HEK293T (cell line): Measurements from ENCODE around the gene NPLOC4.

Source experiments
- CTCF ChIA-PET: fragments of 350-600 bp; formaldehyde crosslinking; extraction: SDS; loops from one replicate; lab custom pipeline; 2021; ENCODE audit warnings: antibody characterized with exemption, inconsistent platforms; lab: Yijun Ruan, JAX
- POLR2A ChIA-PET: fragments of 350-600 bp; formaldehyde crosslinking; extraction: SDS; loops from one replicate; lab custom pipeline; 2020; ENCODE audit warnings: antibody characterized with exemption, inconsistent platforms; lab: Yijun Ruan, JAX
- DNase-seq: peaks from one replicate; pipeline ENCODE4 v3.0.0; 2012; ENCODE audit warnings: mixed read lengths; ENCODE audit errors: extremely low spot score
- ARNT ChIP-seq: fragments of 450-650 bp; IDR thresholded peaks from 2 replicates; pipeline ENCODE4 v1.6.1; 2017; ENCODE audit warnings: mild to moderate bottlenecking
- BHLHE40 ChIP-seq: fragments of 450-650 bp; IDR thresholded peaks from 2 replicates; pipeline ENCODE4 v1.6.1; 2016; ENCODE audit warnings: mild to moderate bottlenecking, moderate library complexity, borderline replicate concordance
- CTBP1 ChIP-seq: fragments of 450-650 bp; IDR thresholded peaks from 2 replicates; pipeline ENCODE4 v1.6.1; 2016; ENCODE audit warnings: borderline replicate concordance
- ELF4 ChIP-seq: fragments of 450-650 bp; IDR thresholded peaks from 2 replicates; pipeline ENCODE4 v1.6.1; 2017; ENCODE audit warnings: antibody characterized with exemption
- FOXA1 ChIP-seq: fragments of 450-650 bp; IDR thresholded peaks from 2 replicates; pipeline ENCODE4 v1.6.1; 2016; ENCODE audit warnings: mild to moderate bottlenecking
- FOXK2 ChIP-seq: fragments of 450-650 bp; IDR thresholded peaks from 2 replicates; pipeline ENCODE4 v1.6.1; 2016; ENCODE audit warnings: mild to moderate bottlenecking
- FOXM1 ChIP-seq: fragments of 450-650 bp; IDR thresholded peaks from 2 replicates; pipeline ENCODE4 v1.6.1; 2017; ENCODE audit warnings: mild to moderate bottlenecking, borderline replicate concordance
- HDGF ChIP-seq: fragments of 450-650 bp; IDR thresholded peaks from 2 replicates; pipeline ENCODE4 v1.6.1; 2017; ENCODE audit warnings: antibody characterized with exemption, borderline replicate concordance
- L3MBTL2 ChIP-seq: fragments of 450-650 bp; conservative IDR thresholded peaks from 2 replicates; pipeline ENCODE4 v1.6.1; 2016; ENCODE audit warnings: mild to moderate bottlenecking
- LEF1 ChIP-seq: fragments of 450-650 bp; IDR thresholded peaks from 2 replicates; pipeline ENCODE4 v1.6.1; 2017; ENCODE audit warnings: mild to moderate bottlenecking, borderline replicate concordance
- NFRKB ChIP-seq: fragments of 450-650 bp; IDR thresholded peaks from 2 replicates; pipeline ENCODE4 v1.6.1; 2016; ENCODE audit warnings: mild to moderate bottlenecking, moderate library complexity
- PKNOX1 ChIP-seq: fragments of 450-650 bp; IDR thresholded peaks from 2 replicates; pipeline ENCODE4 v1.6.1; 2016
- SP1 ChIP-seq: fragments of 450-650 bp; IDR thresholded peaks from 2 replicates; pipeline ENCODE4 v1.6.1; 2017
- SUZ12 ChIP-seq: fragments of 450-650 bp; IDR thresholded peaks from 2 replicates; pipeline ENCODE4 v1.6.1; 2016; ENCODE audit warnings: mild to moderate bottlenecking
- TARDBP ChIP-seq: fragments of 450-650 bp; IDR thresholded peaks from 2 replicates; pipeline ENCODE4 v1.6.1; 2016
- ZNF384 ChIP-seq: fragments of 450-650 bp; IDR thresholded peaks from 2 replicates; pipeline ENCODE4 v1.6.1; 2016

NPLOC4 gene

GRCh38 chr17:81539571-81539900, 97.4 kb downstream of the NPLOC4 start:
- TF ChIP-seq NFRKB = no peak
- POLR2A ChIA-PET = interaction anchor here (1.0 to 1.9 kb wide), 2 partner anchors 12 to 13 kb away, joined by 5 read pairs; partner anchors contain the start of gene FAAP100
- DNase-seq = no peak
- CTCF ChIA-PET = no interaction called here

GRCh38 chr17:81538651-81539570, 98.0 kb downstream of the NPLOC4 start:
- TF ChIP-seq FOXK2 = no peak
- no peak for TF ChIP-seq HDGF
- no peak for TF ChIP-seq ZNF384
- TF ChIP-seq ARNT = no peak
- TF ChIP-seq ELF4 = no peak
- no peak for TF ChIP-seq SUZ12
- TF ChIP-seq L3MBTL2 = no peak
- TF ChIP-seq FOXM1 = no peak
- ChIA-PET POLR2A (interaction anchor here (0.8 to 1.9 kb wide), 2 partner anchors 12 to 14 kb away, joined by 3 to 5 read pairs; no protein-coding TSS in a partner anchor), CTCF (no interaction called here)
- DNase-seq = no peak

GRCh38 chr17:81537856-81538555, 98.9 kb downstream of the NPLOC4 start:
- POLR2A ChIA-PET = interaction anchor here (0.8 to 1.9 kb wide), 3 partner anchors 13 to 242 kb away, joined by 3 to 5 read pairs (median 3); partner anchors contain the start of gene SLC38A10
- DNase-seq = no peak
- CTCF ChIA-PET = no interaction called here
- TF ChIP-seq PKNOX1 (no peak), L3MBTL2 (no peak), SP1 (no peak), CTBP1 (no peak)

- peak; percentile 46 for DNase-seq
- POLR2A ChIA-PET = interaction anchor here (1.0 to 1.9 kb wide), 3 partner anchors 9 to 242 kb away, joined by 3 to 5 read pairs (median 4); partner anchors contain the start of gene SLC38A10
- TF ChIP-seq TARDBP = no peak
- no peak for TF ChIP-seq SUZ12
- no peak for TF ChIP-seq FOXM1
- TF ChIP-seq ARNT = no peak
- TF ChIP-seq SP1 = no peak
- no peak for TF ChIP-seq PKNOX1
- no peak for TF ChIP-seq FOXA1
- no peak for TF ChIP-seq L3MBTL2
- no peak for TF ChIP-seq HDGF
- no peak for TF ChIP-seq BHLHE40
- TF ChIP-seq LEF1 = no peak
- no peak for TF ChIP-seq ELF4
- TF ChIP-seq NFRKB = no peak
- no peak for TF ChIP-seq ZNF384
- TF ChIP-seq FOXK2 = no peak
- TF ChIP-seq CTBP1 = no peak
- CTCF ChIA-PET = no interaction called here
Observed at GRCh38 chr17:81537343-81537855, 99.5 kb downstream of the NPLOC4 start.

GRCh38 chr17:81536299-81537290, 100.3 kb downstream of the NPLOC4 start:
- POLR2A ChIA-PET = interaction anchor here (0.8 to 1.7 kb wide), 4 partner anchors 10 to 241 kb away, joined by 3 to 4 read pairs (median 4); partner anchors contain the start of gene SLC38A10
- no peak for TF ChIP-seq FOXA1
- TF ChIP-seq ARNT = no peak
- TF ChIP-seq LEF1 = no peak
- no peak for TF ChIP-seq ZNF384
- TF ChIP-seq CTBP1 = no peak
- no peak for TF ChIP-seq PKNOX1
- no peak for TF ChIP-seq ELF4
- TF ChIP-seq NFRKB = no peak
- TF ChIP-seq SP1 = no peak
- no peak for TF ChIP-seq SUZ12
- TF ChIP-seq FOXM1 = no peak
- TF ChIP-seq FOXK2 = no peak
- TF ChIP-seq BHLHE40 = no peak
- TF ChIP-seq HDGF = no peak
- no peak for TF ChIP-seq TARDBP
- no peak for TF ChIP-seq L3MBTL2
- CTCF ChIA-PET = no interaction called here
- DNase-seq = no peak
